ENCODE data around the gene NFYA.

- TF ChIP-seq ELF4 (CRISPR knock-in tag; IDR thresholded peaks at IDR 0.05) = no peak
- no peak for TF ChIP-seq SRF (CRISPR knock-in tag; IDR thresholded peaks at IDR 0.05)
- TF ChIP-seq, protein P1, sequence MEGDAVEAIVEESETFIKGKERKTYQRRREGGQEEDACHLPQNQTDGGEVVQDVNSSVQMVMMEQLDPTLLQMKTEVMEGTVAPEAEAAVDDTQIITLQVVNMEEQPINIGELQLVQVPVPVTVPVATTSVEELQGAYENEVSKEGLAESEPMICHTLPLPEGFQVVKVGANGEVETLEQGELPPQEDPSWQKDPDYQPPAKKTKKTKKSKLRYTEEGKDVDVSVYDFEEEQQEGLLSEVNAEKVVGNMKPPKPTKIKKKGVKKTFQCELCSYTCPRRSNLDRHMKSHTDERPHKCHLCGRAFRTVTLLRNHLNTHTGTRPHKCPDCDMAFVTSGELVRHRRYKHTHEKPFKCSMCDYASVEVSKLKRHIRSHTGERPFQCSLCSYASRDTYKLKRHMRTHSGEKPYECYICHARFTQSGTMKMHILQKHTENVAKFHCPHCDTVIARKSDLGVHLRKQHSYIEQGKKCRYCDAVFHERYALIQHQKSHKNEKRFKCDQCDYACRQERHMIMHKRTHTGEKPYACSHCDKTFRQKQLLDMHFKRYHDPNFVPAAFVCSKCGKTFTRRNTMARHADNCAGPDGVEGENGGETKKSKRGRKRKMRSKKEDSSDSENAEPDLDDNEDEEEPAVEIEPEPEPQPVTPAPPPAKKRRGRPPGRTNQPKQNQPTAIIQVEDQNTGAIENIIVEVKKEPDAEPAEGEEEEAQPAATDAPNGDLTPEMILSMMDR (IDR thresholded peaks at IDR 0.05 in 2 of 3, conservative IDR thresholded peaks at IDR 0.05 in 1 of 3; ENCODE audit: insufficient read depth in 2 of 3, low read depth in 1 of 3, low read length in 3 of 3) = no peak
- TF ChIP-seq POLR2A (conservative IDR thresholded peaks at IDR 0.05) = no peak
- TF ChIP-seq FOSL1 (tag; conservative IDR thresholded peaks at IDR 0.05) = no peak
- no peak for TF ChIP-seq HDGF (IDR thresholded peaks at IDR 0.05)
- TF ChIP-seq EZH2 (IDR thresholded peaks at IDR 0.05; ENCODE audit: borderline replicate concordance, low read depth, low read length) = no peak
- TF ChIP-seq SMAD1 (IDR thresholded peaks at IDR 0.05; ENCODE audit: low read depth, low read length, partially characterized antibody) = no peak
- no peak for TF ChIP-seq ZSCAN32 (CRISPR knock-in tag; IDR thresholded peaks at IDR 0.05)
- no peak for TF ChIP-seq ZNF174 (CRISPR knock-in tag; IDR thresholded peaks at IDR 0.05)
These were observed 28.1 kb downstream of the NFYA start for GRCh38 chr6:41100871-41101287.

Measured in K562 (cell line).